Liver (tissue), 3 donors: ENCODE data around the gene OR3A2.

ENCODE experiments used
- EGR1 ChIP-seq, 2 donors: IDR thresholded peaks; 2 replicates each; pipeline ENCODE4 v1.6.1; 2016 to 2018; ENCODE audit warnings: antibody characterized with exemption in 2 of 2, low read depth in 2 of 2
- FOXA1 ChIP-seq: IDR thresholded peaks from 2 replicates; pipeline ENCODE4 v1.6.1; 2016; ENCODE audit warnings: antibody characterized with exemption
- GABPA ChIP-seq, 2 donors: IDR thresholded peaks in 1 of 2; conservative IDR thresholded peaks in 1 of 2; 2 replicates each; pipeline ENCODE4 v1.6.1; 2016; ENCODE audit warnings: antibody characterized with exemption in 2 of 2, mild to moderate bottlenecking in 1 of 2, moderate library complexity in 1 of 2
- HNF4G ChIP-seq: IDR thresholded peaks from 2 replicates; pipeline ENCODE4 v1.6.1; 2016; ENCODE audit warnings: antibody characterized with exemption
- JUND ChIP-seq, 2 donors: IDR thresholded peaks; 2 replicates each; pipeline ENCODE4 v1.6.1; 2016; ENCODE audit warnings: antibody characterized with exemption in 2 of 2
- RAD21 ChIP-seq, 2 donors: IDR thresholded peaks; 2 replicates each; pipeline ENCODE4 v1.6.1; 2016; ENCODE audit warnings: antibody characterized with exemption in 2 of 2, mild to moderate bottlenecking in 2 of 2
- RXRA ChIP-seq, 2 donors: IDR thresholded peaks; 2 replicates each; pipeline ENCODE4 v1.6.1; 2017 to 2018; ENCODE audit warnings: antibody characterized with exemption in 2 of 2, mild to moderate bottlenecking in 1 of 2
- SP1 ChIP-seq: IDR thresholded peaks from 2 replicates; pipeline ENCODE4 v1.6.1; 2018; ENCODE audit warnings: antibody characterized with exemption, mild to moderate bottlenecking
- TAF1 ChIP-seq: conservative IDR thresholded peaks from 2 replicates; pipeline ENCODE4 v1.6.1; 2016; ENCODE audit warnings: antibody characterized with exemption, mild to moderate bottlenecking
- YY1 ChIP-seq: IDR thresholded peaks from 2 replicates; pipeline ENCODE4 v1.6.1; 2016; ENCODE audit warnings: antibody characterized with exemption, mild to moderate bottlenecking
- TF ChIP-seq, protein P1 (sequence below): fragments of 150-350 bp; IDR thresholded peaks from 2 replicates; pipeline ENCODE4 v1.5.1; 2017; ENCODE audit warnings: improper control_type of control experiment, low read depth, low read length; ENCODE audit not compliant: missing input control
- TF ChIP-seq, protein P2 (sequence below): IDR thresholded peaks from 2 replicates; pipeline ENCODE4 v1.6.1; 2016; ENCODE audit warnings: antibody characterized with exemption
- TF ChIP-seq, protein P3 (sequence below): IDR thresholded peaks from 2 replicates; pipeline ENCODE4 v1.6.1; 2016; ENCODE audit warnings: antibody characterized with exemption, mild to moderate bottlenecking
- TF ChIP-seq, protein P4 (sequence below): IDR thresholded peaks from 2 replicates; pipeline ENCODE4 v1.6.1; 2016; ENCODE audit warnings: antibody characterized with exemption
- donor health status: healthy.
- donor health status: healthy.

DNA sequence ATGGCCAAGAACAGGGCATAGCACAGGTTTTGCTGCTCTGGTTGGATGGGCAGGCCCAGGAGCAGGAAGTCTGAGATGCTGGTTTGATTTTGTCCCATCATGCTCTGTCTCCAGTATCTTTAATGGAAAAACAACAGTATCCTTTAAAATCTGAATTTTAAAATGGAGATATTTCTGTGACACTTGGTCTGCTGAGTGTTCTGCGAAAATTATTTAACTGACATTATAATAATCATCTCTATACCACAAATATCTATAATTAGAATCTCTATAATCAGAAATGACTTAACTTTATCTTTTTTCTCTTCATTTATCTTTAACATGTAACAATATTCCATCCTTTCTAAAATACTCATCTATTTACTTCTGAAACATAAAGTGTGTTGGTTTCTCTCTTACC, 12.2 kb upstream of the OR3A2 start, which contains the start of gene OR1E1:
- TF ChIP-seq RXRA (IDR thresholded peaks at IDR 0.05) (no peak), SP1 (no peak), FOXA1 (no peak), GABPA (IDR thresholded peaks at IDR 0.05 in 1 of 2, conservative IDR thresholded peaks at IDR 0.05 in 1 of 2) (no peak), RAD21 (IDR thresholded peaks at IDR 0.05) (no peak), EGR1 (IDR thresholded peaks at IDR 0.05; ENCODE audit: low read depth in 2 of 2) (no peak), YY1 (no peak), HNF4G (no peak), JUND (IDR thresholded peaks at IDR 0.05) (no peak), TAF1 (no peak)
- TF ChIP-seq, protein P1, sequence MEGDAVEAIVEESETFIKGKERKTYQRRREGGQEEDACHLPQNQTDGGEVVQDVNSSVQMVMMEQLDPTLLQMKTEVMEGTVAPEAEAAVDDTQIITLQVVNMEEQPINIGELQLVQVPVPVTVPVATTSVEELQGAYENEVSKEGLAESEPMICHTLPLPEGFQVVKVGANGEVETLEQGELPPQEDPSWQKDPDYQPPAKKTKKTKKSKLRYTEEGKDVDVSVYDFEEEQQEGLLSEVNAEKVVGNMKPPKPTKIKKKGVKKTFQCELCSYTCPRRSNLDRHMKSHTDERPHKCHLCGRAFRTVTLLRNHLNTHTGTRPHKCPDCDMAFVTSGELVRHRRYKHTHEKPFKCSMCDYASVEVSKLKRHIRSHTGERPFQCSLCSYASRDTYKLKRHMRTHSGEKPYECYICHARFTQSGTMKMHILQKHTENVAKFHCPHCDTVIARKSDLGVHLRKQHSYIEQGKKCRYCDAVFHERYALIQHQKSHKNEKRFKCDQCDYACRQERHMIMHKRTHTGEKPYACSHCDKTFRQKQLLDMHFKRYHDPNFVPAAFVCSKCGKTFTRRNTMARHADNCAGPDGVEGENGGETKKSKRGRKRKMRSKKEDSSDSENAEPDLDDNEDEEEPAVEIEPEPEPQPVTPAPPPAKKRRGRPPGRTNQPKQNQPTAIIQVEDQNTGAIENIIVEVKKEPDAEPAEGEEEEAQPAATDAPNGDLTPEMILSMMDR: no peak
- TF ChIP-seq, protein P2, sequence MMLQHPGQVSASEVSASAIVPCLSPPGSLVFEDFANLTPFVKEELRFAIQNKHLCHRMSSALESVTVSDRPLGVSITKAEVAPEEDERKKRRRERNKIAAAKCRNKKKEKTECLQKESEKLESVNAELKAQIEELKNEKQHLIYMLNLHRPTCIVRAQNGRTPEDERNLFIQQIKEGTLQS: no peak
- TF ChIP-seq, protein P3, sequence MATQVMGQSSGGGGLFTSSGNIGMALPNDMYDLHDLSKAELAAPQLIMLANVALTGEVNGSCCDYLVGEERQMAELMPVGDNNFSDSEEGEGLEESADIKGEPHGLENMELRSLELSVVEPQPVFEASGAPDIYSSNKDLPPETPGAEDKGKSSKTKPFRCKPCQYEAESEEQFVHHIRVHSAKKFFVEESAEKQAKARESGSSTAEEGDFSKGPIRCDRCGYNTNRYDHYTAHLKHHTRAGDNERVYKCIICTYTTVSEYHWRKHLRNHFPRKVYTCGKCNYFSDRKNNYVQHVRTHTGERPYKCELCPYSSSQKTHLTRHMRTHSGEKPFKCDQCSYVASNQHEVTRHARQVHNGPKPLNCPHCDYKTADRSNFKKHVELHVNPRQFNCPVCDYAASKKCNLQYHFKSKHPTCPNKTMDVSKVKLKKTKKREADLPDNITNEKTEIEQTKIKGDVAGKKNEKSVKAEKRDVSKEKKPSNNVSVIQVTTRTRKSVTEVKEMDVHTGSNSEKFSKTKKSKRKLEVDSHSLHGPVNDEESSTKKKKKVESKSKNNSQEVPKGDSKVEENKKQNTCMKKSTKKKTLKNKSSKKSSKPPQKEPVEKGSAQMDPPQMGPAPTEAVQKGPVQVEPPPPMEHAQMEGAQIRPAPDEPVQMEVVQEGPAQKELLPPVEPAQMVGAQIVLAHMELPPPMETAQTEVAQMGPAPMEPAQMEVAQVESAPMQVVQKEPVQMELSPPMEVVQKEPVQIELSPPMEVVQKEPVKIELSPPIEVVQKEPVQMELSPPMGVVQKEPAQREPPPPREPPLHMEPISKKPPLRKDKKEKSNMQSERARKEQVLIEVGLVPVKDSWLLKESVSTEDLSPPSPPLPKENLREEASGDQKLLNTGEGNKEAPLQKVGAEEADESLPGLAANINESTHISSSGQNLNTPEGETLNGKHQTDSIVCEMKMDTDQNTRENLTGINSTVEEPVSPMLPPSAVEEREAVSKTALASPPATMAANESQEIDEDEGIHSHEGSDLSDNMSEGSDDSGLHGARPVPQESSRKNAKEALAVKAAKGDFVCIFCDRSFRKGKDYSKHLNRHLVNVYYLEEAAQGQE: no peak
- TF ChIP-seq, protein P4, sequence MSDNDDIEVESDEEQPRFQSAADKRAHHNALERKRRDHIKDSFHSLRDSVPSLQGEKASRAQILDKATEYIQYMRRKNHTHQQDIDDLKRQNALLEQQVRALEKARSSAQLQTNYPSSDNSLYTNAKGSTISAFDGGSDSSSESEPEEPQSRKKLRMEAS: no peak
